Measurements from ENCODE around the gene TUBB2A.
"Not testable (repeated sequence)": the region's sequence is repeated elsewhere in the genome, so short reads cannot be mapped to it uniquely, and the experiment has no call there.

The TUBB2A gene

DNA sequence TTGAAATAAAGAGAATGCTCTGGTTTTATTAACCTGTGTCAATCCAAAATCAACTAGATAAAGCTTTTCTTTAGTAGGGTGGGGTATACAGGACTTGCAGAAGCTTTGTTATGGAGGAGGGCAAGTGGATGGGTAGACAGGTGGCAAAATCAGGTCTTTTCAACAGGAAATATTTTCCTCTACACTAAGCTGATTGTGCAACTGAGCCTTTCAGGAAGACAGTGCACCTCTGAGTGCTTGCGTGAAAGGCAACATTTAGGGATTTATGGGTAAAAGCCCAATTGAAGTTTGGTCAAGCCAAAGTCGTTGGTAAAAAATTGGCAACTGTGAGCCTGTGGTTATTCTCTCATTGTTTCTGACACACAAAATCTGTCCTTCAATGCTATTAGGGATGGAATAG, 23.8 kb upstream of the TUBB2A start:
- no peak overlapping the region for H3K27ac ChIP-seq (replicated peaks; ENCODE audit: low read length)
- peaks cover 3 to 11% of the 10 kb centered on the region in 2 donors for H3K4me1 ChIP-seq (ENCODE audit: control insufficient read depth in 2 of 2, insufficient read depth in 1 of 2, low read depth in 1 of 2, low read length in 2 of 2)
- H2BK15ac ChIP-seq (ENCODE audit: low read length), result no peak overlapping the region
- no peak overlapping the region for H2BK12ac ChIP-seq (ENCODE audit: low read length)
- H3K79me1 ChIP-seq (ENCODE audit: low read depth, low read length), result no peaks in the 10 kb centered on the region
- H3K36me3 ChIP-seq (replicated peaks in 1 of 2; ENCODE audit: control insufficient read depth in 2 of 2, insufficient read depth in 2 of 2, low read length in 2 of 2), result peaks cover 0 to 15% of the 10 kb centered on the region in 2 donors
- DNase-seq (ENCODE audit: low spot score), result no peak
- H3K4me3 ChIP-seq (ENCODE audit: low read length in 2 of 2), result no peak overlapping the region
- no peaks in the 10 kb centered on the region for H3K27me3 ChIP-seq (ENCODE audit: control insufficient read depth in 3 of 3, insufficient read depth in 3 of 3, low read depth in 1 of 3, low read length in 3 of 3)
- H3K9me3 ChIP-seq (replicated peaks in 1 of 2; ENCODE audit: control insufficient read depth in 2 of 2, insufficient read depth in 1 of 2, low read depth in 1 of 2, low read length in 2 of 2), result peaks cover 5 to 12% of the 10 kb centered on the region in 2 donors
- no peak overlapping the region for H3K23ac ChIP-seq (ENCODE audit: low read depth, low read length, poor library complexity)
- no peak overlapping the region for H3K4ac ChIP-seq (ENCODE audit: low read length)
- no peak overlapping the region for H2BK120ac ChIP-seq (ENCODE audit: low read depth, low read length)
- no peak overlapping the region for H2AK5ac ChIP-seq (ENCODE audit: low read depth, low read length)
- no peak overlapping the region for H4K91ac ChIP-seq (ENCODE audit: low read depth, low read length, poor library complexity)
- WGBS, 2 donors (ENCODE audit: extremely low coverage in 2 of 2, insufficient read length in 2 of 2, insufficient replicate concordance in 1 of 2), result no CpG with 5 or more reads among the region's 2 CpGs
- H3K14ac ChIP-seq (ENCODE audit: low read length), result no peak overlapping the region
- no peak overlapping the region for H2AFZ ChIP-seq (ENCODE audit: low read length)
- H3K4me2 ChIP-seq (ENCODE audit: insufficient read depth, low read length, poor library complexity, severe bottlenecking), result no peak overlapping the region
- H4K8ac ChIP-seq (ENCODE audit: low read depth, low read length), result no peak overlapping the region
- H2BK5ac ChIP-seq (ENCODE audit: low read length), result no peak overlapping the region
- H3K9ac ChIP-seq (ENCODE audit: low read depth, low read length, poor library complexity), result no peak overlapping the region
- H3K18ac ChIP-seq (ENCODE audit: low read length), result no peak overlapping the region

DNA sequence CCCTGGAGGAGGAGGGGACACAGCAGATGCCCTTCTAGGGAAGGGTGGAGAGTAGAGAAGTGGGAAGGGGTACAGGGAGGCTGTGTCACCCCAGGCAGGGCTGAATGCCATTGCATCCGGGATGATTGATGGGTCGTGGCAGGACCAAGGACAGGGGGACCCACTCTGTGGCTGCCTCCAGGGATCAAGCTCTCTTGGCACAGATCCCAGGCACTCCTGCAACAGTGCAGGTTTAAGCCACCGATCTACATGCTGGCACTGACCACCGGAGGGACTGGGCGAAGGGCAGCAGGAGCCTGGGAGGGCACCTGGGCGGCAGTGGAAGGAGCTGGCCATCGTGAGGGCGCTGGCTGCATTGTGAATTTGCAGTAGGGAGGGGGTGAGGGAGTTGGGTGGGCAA, 22.6 kb upstream of the TUBB2A start:
- WGBS, 2 donors (ENCODE audit: extremely low coverage in 2 of 2, insufficient read length in 2 of 2, insufficient replicate concordance in 1 of 2), result no CpG with 5 or more reads among the region's 8 CpGs
- peak overlapping the region in 1 of 2 donors; percentile 44 for H3K4me3 ChIP-seq (ENCODE audit: low read length in 2 of 2)
- peaks cover 5 to 12% of the 10 kb centered on the region in 2 donors for H3K9me3 ChIP-seq (replicated peaks in 1 of 2; ENCODE audit: control insufficient read depth in 2 of 2, insufficient read depth in 1 of 2, low read depth in 1 of 2, low read length in 2 of 2)

DNA sequence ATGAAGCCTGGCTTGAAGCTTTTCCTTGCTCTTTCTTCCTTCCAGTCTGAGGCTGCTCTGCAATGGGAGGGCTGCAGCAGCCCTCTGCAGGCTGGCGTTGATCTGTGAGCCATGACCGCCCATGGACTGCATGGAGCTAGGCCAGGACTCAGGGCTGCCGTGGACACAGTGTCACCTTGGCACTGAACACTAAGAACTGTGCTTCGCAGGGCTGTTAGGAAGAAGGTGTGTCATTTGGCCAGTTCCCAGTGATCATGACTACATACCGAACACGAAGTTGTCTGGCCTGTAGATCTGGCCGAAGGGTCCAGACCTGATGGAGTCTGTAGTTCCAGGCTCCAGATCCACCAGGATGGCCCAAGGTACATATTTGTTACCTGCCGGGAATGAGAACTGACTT, 21.3 kb upstream of the TUBB2A start:
- not testable (repeated sequence) for H3K79me1 ChIP-seq (ENCODE audit: low read depth, low read length); H3K27me3 ChIP-seq (ENCODE audit: control insufficient read depth in 3 of 3, insufficient read depth in 3 of 3, low read depth in 1 of 3, low read length in 3 of 3); H3K4ac ChIP-seq (ENCODE audit: low read length); H3K14ac ChIP-seq (ENCODE audit: low read length); H3K27ac ChIP-seq (replicated peaks; ENCODE audit: low read length); H3K4me2 ChIP-seq (ENCODE audit: insufficient read depth, low read length, poor library complexity, severe bottlenecking); DNase-seq (ENCODE audit: low spot score); H2BK120ac ChIP-seq (ENCODE audit: low read depth, low read length); H3K9me3 ChIP-seq (replicated peaks in 1 of 2; ENCODE audit: control insufficient read depth in 2 of 2, insufficient read depth in 1 of 2, low read depth in 1 of 2, low read length in 2 of 2); H3K36me3 ChIP-seq (replicated peaks in 1 of 2; ENCODE audit: control insufficient read depth in 2 of 2, insufficient read depth in 2 of 2, low read length in 2 of 2); H2AFZ ChIP-seq (ENCODE audit: low read length); H3K9ac ChIP-seq (ENCODE audit: low read depth, low read length, poor library complexity); H2BK12ac ChIP-seq (ENCODE audit: low read length); H3K23ac ChIP-seq (ENCODE audit: low read depth, low read length, poor library complexity); H2BK15ac ChIP-seq (ENCODE audit: low read length); H2BK5ac ChIP-seq (ENCODE audit: low read length); H3K4me3 ChIP-seq (ENCODE audit: low read length in 2 of 2); H4K91ac ChIP-seq (ENCODE audit: low read depth, low read length, poor library complexity); H4K8ac ChIP-seq (ENCODE audit: low read depth, low read length); H2AK5ac ChIP-seq (ENCODE audit: low read depth, low read length); H3K18ac ChIP-seq (ENCODE audit: low read length)
- peaks cover under 1 to 15% of the 10 kb centered on the region in 2 donors for H3K4me1 ChIP-seq (ENCODE audit: control insufficient read depth in 2 of 2, insufficient read depth in 1 of 2, low read depth in 1 of 2, low read length in 2 of 2)
- no CpG with 5 or more reads among the region's 8 CpGs for WGBS, 2 donors (ENCODE audit: extremely low coverage in 2 of 2, insufficient read length in 2 of 2, insufficient replicate concordance in 1 of 2)

More for the DNA sequence above, 22.6 kb upstream of the TUBB2A start:
- H3K4me1 ChIP-seq (ENCODE audit: control insufficient read depth in 2 of 2, insufficient read depth in 1 of 2, low read depth in 1 of 2, low read length in 2 of 2), result peaks cover 3 to 15% of the 10 kb centered on the region in 2 donors
- not testable (repeated sequence) for H2BK12ac ChIP-seq (ENCODE audit: low read length); H2BK15ac ChIP-seq (ENCODE audit: low read length); H2AFZ ChIP-seq (ENCODE audit: low read length); H3K27me3 ChIP-seq (ENCODE audit: control insufficient read depth in 3 of 3, insufficient read depth in 3 of 3, low read depth in 1 of 3, low read length in 3 of 3); H2AK5ac ChIP-seq (ENCODE audit: low read depth, low read length); H3K4ac ChIP-seq (ENCODE audit: low read length); H3K23ac ChIP-seq (ENCODE audit: low read depth, low read length, poor library complexity); H3K4me2 ChIP-seq (ENCODE audit: insufficient read depth, low read length, poor library complexity, severe bottlenecking); H3K9ac ChIP-seq (ENCODE audit: low read depth, low read length, poor library complexity); H3K79me1 ChIP-seq (ENCODE audit: low read depth, low read length); DNase-seq (ENCODE audit: low spot score); H3K14ac ChIP-seq (ENCODE audit: low read length); H3K18ac ChIP-seq (ENCODE audit: low read length); H4K91ac ChIP-seq (ENCODE audit: low read depth, low read length, poor library complexity); H2BK120ac ChIP-seq (ENCODE audit: low read depth, low read length); H2BK5ac ChIP-seq (ENCODE audit: low read length); H4K8ac ChIP-seq (ENCODE audit: low read depth, low read length); H3K27ac ChIP-seq (replicated peaks; ENCODE audit: low read length)
- peaks cover 0 to 15% of the 10 kb centered on the region in 2 donors for H3K36me3 ChIP-seq (replicated peaks in 1 of 2; ENCODE audit: control insufficient read depth in 2 of 2, insufficient read depth in 2 of 2, low read length in 2 of 2)

DNA sequence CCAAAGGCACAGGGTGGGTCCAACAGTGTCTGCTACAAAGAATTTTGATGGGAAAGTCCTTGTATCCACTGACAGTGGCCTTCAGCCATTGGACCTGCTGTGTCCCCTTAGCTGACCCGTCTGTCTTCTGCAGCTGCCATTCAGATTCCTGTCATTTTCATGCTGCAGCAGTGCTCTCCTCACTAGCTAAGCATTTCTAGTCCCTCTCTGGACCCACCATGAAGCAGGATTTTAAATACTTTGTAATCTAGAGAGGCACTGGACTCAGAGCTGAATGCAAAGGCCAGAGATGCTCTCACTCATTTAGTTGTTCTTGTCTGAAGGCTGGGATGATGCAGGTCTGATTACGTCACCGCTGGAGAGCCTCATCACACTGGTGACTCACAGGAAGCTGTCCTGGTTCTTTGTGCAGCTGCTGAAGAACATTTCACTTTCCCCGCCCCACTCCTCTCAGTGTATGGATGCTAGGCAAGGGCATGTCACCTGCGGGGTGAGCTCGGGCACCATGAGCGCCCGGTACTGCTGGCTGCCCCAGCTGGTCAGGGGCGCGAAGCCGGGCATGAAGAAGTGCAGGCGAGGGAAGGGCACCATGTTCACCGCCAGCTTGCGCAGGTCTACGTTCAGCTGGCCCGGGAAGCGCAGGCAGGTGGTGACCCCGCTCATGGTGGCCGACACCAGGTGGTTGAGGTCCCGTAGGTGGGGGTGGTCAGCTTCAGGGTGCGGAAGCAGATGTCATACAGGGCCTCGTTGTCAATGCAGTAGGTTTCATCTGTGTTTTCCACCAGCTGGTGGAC, 19.4 kb upstream of the TUBB2A start:
- no peak for DNase-seq (ENCODE audit: low spot score)

More for the DNA sequence above, 19.4 kb upstream of the TUBB2A start:
- Histone ChIP-seq H4K91ac (ENCODE audit: low read depth, low read length, poor library complexity) (no peak overlapping the region), H3K79me1 (ENCODE audit: low read depth, low read length) (no peaks in the 10 kb centered on the region), H2AFZ (ENCODE audit: low read length) (no peak overlapping the region), H3K36me3 (replicated peaks in 1 of 2; ENCODE audit: control insufficient read depth in 2 of 2, insufficient read depth in 2 of 2, low read length in 2 of 2) (no peaks in the 10 kb centered on the region), H3K23ac (ENCODE audit: low read depth, low read length, poor library complexity) (no peak overlapping the region), H3K4me2 (ENCODE audit: insufficient read depth, low read length, poor library complexity, severe bottlenecking) (no peak overlapping the region), H2BK5ac (ENCODE audit: low read length) (no peak overlapping the region), H3K18ac (ENCODE audit: low read length) (peak overlapping the region; percentile 71), H3K27ac (replicated peaks; ENCODE audit: low read length) (no peak overlapping the region), H3K27me3 (ENCODE audit: control insufficient read depth in 3 of 3, insufficient read depth in 3 of 3, low read depth in 1 of 3, low read length in 3 of 3) (no peaks in the 10 kb centered on the region), H2AK5ac (ENCODE audit: low read depth, low read length) (peak overlapping the region; percentile 63), H2BK120ac (ENCODE audit: low read depth, low read length) (no peak overlapping the region), H2BK15ac (ENCODE audit: low read length) (no peak overlapping the region), H3K4ac (ENCODE audit: low read length) (no peak overlapping the region), H4K8ac (ENCODE audit: low read depth, low read length) (peak overlapping the region; percentile 43), H3K9me3 (replicated peaks in 1 of 2; ENCODE audit: control insufficient read depth in 2 of 2, insufficient read depth in 1 of 2, low read depth in 1 of 2, low read length in 2 of 2) (no peaks in the 10 kb centered on the region), H3K9ac (ENCODE audit: low read depth, low read length, poor library complexity) (no peak overlapping the region), H3K4me1 (ENCODE audit: control insufficient read depth in 2 of 2, insufficient read depth in 1 of 2, low read depth in 1 of 2, low read length in 2 of 2) (peaks cover 0 to 17% of the 10 kb centered on the region in 2 donors), H2BK12ac (ENCODE audit: low read length) (no peak overlapping the region), H3K4me3 (ENCODE audit: low read length in 2 of 2) (no peak overlapping the region), H3K14ac (ENCODE audit: low read length) (no peak overlapping the region)
- no CpG with 5 or more reads among the region's 22 CpGs for WGBS, 2 donors (ENCODE audit: extremely low coverage in 2 of 2, insufficient read length in 2 of 2, insufficient replicate concordance in 1 of 2)
